Retinal pigment epithelial cell (primary cell): ENCODE measurements around the gene SMOC1.

Experiments used
- DNase-seq: peaks from one replicate; pipeline ENCODE4 v3.0.0-alpha.2; 2010; ENCODE audit warnings: low read depth
- H3K4me3 ChIP-seq: 2 replicates; pipeline ENCODE4 v1.5.1; 2011; ENCODE audit warnings: mild to moderate bottlenecking, low read length, control low read depth, moderate library complexity
- CTCF ChIP-seq: conservative IDR thresholded peaks from 2 replicates; pipeline ENCODE4 v1.5.1; 2011; ENCODE audit warnings: low read depth, low read length, control low read depth, inconsistent platforms

Gene SMOC1

GRCh38 chr14:69853774-69854173 lies 25.4 kb upstream of the SMOC1 start:
- no peak for TF ChIP-seq CTCF
- DNase-seq = no peak

GRCh38 chr14:69854598-69854997 lies 24.6 kb upstream of the SMOC1 start:
- H3K4me3 ChIP-seq = no peak overlapping the region
- no peak for TF ChIP-seq CTCF
- no peak for DNase-seq

More at GRCh38 chr14:69853774-69854173, 25.4 kb upstream of the SMOC1 start:
- no peak overlapping the region for H3K4me3 ChIP-seq

- H3K4me3 ChIP-seq = no peak overlapping the region
- TF ChIP-seq CTCF = no peak
- no peak for DNase-seq
Observed at GRCh38 chr14:69855180-69855832, 23.9 kb upstream of the SMOC1 start.

- no peak for DNase-seq
- no peak for TF ChIP-seq CTCF
- H3K4me3 ChIP-seq = no peak overlapping the region
Observed at GRCh38 chr14:69858801-69859200, 20.4 kb upstream of the SMOC1 start.

- no peak overlapping the region for H3K4me3 ChIP-seq
- no peak for TF ChIP-seq CTCF
- DNase-seq = no peak
Observed at GRCh38 chr14:69859591-69859990, 19.6 kb upstream of the SMOC1 start.

GRCh38 chr14:69860221-69860620 lies 19.0 kb upstream of the SMOC1 start:
- DNase-seq = no peak
- no peak overlapping the region for H3K4me3 ChIP-seq
- no peak for TF ChIP-seq CTCF

GRCh38 chr14:69861025-69861569 lies 18.1 kb upstream of the SMOC1 start:
- no peak overlapping the region for H3K4me3 ChIP-seq
- no peak for TF ChIP-seq CTCF
- no peak for DNase-seq
